Gastroesophageal sphincter (tissue), 3 donors: ENCODE data around the gene GAL3ST1.
"Not testable (repeated sequence)": the region's sequence is repeated elsewhere in the genome, so short reads cannot be mapped to it uniquely, and the experiment has no call there.

ENCODE experiments used
- EP300 ChIP-seq: sonication (generic); formaldehyde crosslinking; IDR thresholded peaks from one replicate; pipeline ENCODE4 v1.6.1; 2017; ENCODE audit warnings: antibody characterized with exemption, mild to moderate bottlenecking
- POLR2A ChIP-seq, 2 donors: fragments of 450-650 bp; IDR thresholded peaks; one replicate each; pipeline ENCODE4 v1.6.1; 2017; ENCODE audit warnings: antibody characterized with exemption in 2 of 2, mild to moderate bottlenecking in 2 of 2, moderate library complexity in 1 of 2
- TF ChIP-seq, protein P1 (sequence below), 4 experiments: fragments of 200-600 bp in 2 of 4; fragments of 450-650 bp in 2 of 4; sonication (generic) in 1 of 4; IDR thresholded peaks; one replicate each; pipeline ENCODE4 v1.5.1; 2017 to 2019; ENCODE audit warnings: antibody characterized with exemption in 4 of 4, mild to moderate bottlenecking in 2 of 4, moderate library complexity in 2 of 4

DNA sequence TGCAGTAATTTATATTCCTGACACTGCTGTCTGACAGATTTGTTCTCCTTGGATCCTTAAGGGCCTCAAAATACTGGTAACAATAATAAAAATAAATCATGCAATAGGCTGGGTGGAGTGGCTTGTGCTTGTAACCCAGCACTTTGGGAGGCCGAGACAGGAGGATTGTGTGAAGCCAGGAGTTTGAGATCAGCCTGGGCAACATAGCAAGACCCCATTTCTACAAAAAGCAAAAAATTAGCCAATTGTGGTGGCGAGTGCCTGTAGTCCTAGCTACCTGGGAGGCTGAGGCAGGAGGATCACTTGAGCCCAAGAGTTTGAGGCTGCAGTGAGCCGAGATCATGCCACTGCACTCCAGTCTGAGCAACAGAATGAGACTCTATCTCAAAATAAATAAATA, 22.7 kb downstream of the GAL3ST1 start:
- TF ChIP-seq, protein P1, sequence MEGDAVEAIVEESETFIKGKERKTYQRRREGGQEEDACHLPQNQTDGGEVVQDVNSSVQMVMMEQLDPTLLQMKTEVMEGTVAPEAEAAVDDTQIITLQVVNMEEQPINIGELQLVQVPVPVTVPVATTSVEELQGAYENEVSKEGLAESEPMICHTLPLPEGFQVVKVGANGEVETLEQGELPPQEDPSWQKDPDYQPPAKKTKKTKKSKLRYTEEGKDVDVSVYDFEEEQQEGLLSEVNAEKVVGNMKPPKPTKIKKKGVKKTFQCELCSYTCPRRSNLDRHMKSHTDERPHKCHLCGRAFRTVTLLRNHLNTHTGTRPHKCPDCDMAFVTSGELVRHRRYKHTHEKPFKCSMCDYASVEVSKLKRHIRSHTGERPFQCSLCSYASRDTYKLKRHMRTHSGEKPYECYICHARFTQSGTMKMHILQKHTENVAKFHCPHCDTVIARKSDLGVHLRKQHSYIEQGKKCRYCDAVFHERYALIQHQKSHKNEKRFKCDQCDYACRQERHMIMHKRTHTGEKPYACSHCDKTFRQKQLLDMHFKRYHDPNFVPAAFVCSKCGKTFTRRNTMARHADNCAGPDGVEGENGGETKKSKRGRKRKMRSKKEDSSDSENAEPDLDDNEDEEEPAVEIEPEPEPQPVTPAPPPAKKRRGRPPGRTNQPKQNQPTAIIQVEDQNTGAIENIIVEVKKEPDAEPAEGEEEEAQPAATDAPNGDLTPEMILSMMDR (IDR thresholded peaks at IDR 0.05): not testable (repeated sequence)
- TF ChIP-seq POLR2A (IDR thresholded peaks at IDR 0.05); EP300: not testable (repeated sequence)
